Measurements from ENCODE around the gene DENND5A.
"Not testable (repeated sequence)": the region's sequence is repeated elsewhere in the genome, so short reads cannot be mapped to it uniquely, and the experiment has no call there.

Gene DENND5A

DNA sequence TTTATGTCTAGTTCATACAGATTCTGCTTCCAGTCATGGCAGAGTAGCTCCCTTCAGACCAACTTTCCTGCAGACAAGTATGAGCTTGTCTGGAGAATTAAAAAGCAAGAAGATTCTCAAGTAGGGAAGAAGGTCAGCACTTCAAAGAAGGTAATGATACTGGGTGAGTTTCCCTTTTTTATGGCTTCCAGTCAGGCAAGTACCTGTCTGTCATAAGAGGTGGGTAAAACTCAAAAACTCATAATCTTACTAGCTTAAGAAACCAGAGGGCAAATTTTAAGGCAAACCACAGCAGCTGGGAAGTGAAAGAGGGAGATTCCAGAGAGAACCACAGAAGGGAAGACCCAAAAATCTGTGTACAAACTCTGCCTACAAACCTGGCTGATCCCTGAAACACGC lies 54.2 kb downstream of the DENND5A start:
- ATAC-seq = peak; percentile 22 to 44

DNA sequence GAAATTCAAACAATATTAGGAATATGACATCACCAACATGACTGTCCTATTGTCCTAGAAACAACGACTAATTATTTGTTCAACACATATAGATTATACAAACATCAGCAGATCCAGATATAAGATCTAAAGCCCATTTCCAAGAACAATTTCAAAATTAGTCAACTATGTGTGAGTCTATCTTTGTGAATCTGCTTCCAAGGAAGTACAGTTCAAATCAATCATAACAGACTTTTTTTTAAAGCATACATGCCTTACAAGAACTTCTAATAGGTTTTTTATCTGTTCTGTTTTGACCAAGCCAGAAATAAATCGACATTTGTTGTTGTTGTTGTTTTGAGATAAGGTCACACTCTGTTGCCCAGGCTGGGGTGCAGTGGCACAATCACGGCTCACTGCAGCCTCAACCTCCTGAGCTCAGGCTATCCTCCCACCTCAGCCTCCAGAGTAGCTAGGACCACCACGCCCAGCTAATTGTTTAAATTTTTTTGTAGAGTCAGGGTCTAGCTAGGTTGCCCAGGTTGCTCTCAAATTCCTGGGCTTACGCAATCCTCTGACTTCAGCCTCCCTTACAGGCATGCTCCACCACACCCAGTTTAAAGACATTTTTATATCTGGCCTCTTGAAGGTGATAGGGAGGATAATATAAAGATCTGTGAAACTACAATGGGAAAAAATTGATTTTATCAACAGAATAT lies 54.8 kb downstream of the DENND5A start:
- ATAC-seq = peak; percentile 30 to 42

DNA sequence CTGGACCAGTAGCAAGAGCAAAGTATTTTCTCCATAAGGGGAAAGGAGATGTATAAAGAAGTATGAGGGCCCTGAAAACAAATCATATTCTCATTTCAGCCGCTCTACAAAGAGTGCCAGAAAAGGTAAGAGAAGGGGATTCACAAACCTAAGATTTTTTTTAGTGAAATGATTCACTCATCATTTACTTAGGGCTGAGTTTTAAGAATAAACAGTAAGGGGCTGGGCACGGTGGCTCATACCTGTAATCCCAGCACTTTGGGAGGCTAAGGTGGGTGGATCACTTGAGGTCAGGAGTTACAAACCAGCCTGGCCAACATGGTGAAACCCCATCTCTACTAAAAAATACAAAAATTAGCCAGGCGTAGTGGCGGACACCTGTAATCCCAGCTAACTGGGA lies 55.5 kb downstream of the DENND5A start:
- peak; percentile 36 to 44 for ATAC-seq

DNA sequence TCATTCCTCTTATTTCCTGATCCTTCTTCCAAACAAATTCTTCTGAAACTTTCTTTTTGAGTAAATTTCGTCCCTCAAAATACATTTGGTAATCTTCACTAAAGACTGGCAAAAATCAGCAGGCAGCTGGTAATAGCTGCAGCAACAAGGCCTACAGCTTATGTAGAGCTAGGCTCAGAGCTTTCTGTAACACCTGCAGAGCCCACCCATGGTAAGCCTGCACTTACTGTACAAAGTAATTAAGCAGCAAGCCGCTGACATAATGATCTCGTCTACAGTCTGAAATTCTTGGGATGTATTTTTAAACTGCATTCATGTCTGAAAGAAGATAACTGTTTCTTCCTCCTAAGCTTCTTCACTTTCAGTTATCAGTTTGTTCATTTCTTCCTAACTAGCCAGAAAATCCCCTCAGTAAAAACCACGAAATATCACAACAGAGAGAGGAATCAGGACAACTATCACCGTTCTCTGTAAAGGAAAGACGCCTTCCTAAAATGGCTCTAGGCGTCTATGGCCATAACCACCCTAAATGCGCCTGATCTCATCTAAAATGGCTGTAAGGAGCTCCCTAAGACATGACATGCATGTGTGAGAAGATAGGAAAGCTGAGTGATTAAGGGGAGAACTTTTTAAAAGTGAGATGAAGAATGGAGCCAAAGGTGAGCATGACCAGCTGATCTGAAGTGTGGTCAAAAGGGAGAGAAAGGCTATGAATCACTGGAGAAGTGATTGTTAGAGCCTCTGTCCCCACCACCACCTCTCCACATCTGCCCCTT lies 56.2 kb downstream of the DENND5A start:
- peak in 1 of 2 donors; percentile 27 for ATAC-seq

DNA sequence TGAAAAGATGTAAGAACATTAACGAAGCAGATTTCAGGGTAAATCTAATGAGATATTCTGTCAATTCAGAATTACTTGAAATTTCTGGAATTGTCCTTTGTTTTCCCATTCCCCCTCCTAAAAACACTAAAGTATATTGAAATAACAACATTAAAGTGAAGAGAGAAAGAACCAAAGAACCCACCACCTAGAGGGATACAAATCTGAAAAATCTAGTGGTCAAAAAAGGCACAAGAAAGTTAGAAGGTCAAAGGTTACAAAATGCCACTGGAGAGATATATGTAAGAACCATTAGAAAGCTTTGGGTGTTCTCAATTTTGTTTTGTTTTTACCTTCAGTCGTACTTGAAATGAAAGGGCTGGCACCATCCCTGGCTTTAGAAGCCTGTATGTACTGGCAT lies 57.9 kb downstream of the DENND5A start:
- ATAC-seq = no peak

DNA sequence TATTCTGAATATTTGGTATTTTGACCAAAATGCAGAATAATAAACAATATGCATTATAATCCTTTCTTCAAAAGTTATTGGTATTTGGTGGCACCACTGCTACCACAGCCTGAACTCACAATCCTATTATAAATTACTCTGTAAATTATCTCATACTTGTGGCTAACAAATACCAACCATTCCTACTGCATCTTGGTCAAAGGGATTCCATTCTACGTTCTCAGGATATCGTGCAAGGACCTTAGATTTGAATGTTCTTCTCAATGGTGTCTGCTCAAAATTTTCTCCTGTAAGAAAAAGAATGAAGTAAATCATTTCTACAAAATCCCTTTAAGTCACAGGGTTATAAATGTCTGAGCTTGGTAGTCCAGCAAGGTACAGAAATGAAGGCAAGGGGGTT lies 58.7 kb downstream of the DENND5A start:
- ATAC-seq = no peak

DNA sequence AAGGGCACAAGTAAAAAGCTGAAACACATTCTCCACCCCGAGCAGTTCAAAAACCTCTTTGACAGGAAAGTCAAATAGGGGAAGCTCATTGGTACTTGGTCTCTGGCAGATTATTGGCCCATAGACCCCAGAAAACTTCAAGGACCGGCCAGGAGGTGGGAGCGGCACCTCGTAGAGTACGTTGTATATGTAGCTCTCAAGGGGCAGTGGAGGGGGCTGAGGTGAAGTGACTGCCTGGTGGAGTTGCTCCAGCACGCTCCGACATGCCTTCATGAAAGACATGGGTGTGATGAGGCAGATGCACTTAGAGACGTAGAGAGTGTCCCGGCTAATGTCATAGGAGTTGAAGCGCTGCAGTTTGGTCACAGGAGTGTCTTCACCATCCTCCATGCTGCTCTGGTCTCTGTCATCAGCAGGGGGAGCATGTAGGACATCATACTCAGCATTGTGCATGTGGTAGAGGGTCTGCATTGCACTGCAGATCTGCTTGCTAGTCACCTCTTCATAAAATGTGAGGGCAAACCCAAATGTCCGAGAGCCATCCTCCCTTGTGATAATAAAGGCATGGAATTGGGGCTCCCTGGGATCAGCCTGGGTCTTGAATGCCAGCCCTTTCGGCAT lies 61.3 kb downstream of the DENND5A start:
- no peak for ATAC-seq

DNA sequence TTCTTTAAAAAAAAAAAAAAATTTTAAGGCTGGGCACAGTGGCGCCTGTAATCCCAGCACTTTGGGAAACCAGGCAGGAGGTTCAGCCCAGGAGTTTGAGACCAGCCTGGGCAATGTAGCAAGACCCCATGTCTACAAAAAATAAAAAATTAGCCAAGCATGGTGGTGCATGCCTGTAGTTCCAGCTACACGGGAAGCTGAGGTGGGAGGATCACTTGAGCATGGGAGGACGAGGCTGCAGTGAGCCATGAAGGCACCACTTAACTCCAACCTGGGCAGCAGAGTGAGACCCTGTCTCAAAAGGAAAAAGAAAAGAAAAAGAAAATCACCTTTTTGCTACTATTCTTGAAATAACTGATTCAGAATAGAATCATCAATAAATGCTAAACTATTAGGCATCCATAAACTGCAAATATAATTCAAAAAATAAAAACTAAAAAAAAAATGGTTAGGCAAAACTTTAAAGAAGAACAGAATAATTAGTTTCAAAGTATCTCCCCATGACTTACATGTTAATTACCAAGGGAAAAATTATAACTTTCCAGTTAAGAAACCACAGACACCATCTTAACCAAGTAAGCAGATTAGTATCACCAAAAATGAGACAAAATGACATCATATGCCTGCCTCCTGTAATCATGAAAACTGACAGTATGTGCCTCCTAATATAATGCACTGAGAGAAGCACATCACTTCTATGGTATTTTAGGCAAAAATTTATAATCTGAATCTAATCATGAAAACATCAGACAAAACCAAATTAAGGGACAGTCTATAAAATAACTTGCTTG lies 63.6 kb downstream of the DENND5A start:
- peak; percentile 35 to 84 for ATAC-seq

DNA sequence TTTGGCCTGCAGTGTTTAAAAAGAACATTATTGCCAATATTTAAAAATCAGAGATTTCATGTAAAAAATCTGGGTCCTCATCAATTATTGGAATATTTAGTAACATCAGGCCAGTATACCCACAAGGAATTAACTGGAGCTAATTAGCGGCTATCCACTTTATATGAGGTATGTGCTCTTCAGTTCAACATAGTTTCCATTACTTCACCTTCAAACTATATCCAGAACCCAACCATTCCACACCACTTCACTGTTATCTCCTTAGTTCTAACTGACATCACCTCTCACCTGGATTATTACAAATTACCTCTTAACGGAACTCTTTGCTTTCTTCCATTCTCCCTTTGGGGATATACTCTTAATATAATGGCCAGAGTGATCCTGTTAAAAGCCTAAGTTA lies 64.7 kb downstream of the DENND5A start:
- ATAC-seq = no peak

DNA sequence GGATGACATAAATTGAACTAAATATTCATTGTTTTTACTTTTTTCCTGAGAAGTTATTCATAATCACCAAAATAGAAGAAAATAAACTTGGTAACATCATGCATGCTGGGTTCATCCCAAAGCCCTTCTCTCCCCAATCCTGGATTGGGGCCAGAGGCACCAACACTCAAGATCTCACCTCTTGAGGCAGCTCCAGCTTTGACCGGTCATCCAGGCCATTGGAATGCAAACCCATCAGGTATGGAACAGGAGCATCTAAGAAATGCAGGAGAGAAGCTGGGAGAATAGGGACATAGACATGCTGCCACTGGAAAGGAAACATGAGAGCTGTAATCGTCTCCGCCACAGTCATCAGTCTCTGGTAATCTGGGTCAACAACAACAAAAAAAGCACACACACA lies 71.8 kb downstream of the DENND5A start:
- no peak for ATAC-seq

DNA sequence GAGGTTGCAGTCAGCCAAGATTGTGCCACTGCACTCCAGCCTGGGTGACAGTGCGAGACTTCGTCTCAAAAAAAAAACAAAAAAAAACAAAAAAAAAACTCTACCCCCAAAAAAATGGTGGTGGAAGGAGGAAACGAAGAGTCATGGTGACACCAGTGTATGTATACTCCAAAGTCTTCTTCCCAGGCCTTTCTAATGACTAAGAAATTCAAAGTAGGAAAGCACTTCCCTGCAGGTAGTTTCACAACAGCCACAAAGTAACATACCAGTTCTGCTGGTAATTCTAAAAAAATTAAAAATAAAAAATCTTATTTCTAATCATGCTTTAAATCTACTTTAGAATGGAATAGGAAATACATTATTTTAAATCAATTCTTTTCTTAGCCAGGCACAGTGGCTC lies 72.6 kb downstream of the DENND5A start:
- ATAC-seq = no peak

DNA sequence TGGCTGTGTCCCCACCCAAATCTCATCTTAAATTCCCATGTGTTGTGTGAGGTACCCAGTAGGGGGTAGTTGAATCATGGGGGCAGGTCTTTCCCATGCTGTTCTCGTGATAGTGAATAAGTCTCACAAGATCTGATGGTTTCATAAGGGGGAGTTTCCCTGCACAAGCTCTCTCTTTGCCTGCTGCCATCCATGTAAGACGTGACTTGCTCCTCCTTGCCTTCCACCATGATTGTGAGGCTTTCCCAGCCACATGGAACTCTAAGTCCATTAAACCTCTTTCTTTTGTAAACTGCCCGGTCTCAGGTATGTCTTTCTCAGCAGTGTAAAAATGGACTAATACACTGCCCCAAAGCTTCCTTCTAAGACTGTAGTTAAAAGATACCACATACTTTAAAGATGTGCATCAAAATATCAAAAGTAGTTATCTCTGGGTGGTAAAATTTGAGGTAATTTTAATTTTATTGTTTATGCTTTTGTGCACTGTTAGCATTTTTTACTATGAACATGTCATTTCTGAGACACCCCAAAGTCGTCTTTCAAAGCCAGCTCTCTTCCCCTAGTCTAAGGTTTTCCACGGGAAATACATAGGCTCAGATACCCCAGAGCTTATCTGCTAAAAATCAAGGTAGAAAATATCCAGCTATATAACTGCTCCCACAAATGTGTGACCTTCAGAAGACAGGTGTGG lies 74.7 kb downstream of the DENND5A start:
- ATAC-seq = not testable (repeated sequence)

DNA sequence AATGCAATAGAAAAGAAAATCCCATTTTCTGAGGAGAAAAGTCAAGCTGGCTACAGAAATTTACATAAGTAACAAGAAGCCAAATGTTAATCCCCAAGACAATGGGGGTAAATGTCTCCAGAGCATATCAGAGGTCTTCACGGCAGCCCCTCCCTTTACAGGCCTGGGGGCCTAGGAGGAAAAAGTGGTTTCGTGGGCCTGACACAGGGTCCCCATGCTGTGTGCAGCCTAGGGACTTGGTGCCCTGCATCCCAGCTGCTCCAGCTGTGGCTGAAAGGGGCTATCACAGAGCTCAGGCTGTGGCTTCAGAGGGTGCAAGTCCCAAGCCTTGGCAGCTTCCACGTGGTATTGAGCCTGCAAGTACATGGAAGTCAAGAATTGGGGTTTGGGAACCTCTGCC lies 76.3 kb downstream of the DENND5A start:
- ATAC-seq = not testable (repeated sequence)

DNA sequence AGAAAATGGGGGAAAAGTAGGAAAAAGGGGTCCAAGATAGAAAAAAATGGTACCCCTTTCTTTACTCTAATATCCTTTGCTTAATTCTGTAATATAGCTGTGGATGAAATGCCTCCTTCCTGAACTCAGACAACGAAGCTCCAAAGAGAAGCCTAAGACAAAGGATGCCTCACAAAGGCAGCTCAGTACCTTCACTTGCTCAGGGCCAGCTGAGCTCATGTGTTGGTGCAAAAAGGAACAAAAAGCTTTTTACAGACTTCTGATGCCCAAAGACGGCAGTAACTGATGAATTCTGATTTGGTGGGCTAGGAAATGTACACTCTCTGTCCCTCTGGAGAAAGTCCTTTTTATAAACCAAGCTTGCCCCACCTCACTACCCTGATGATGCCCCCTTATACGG lies 77.5 kb downstream of the DENND5A start:
- no peak for ATAC-seq

DNA sequence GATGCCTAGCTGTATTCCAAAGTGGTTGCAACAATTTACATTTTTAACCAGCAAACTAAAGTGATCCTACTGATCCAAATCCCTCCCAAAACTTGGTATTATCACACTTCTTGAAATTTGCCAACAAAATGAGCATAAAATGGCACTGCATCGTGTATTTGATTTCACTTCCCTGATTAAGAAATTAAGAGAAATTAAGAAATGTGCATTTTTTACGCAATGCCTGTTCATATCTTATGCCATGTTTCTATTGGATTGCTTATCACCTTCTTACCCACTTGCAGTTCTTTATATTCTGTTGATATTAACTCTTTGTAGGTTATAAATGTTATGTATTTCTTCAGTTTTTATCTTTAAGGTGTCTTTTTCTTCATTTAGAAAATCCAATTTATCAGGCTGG lies 80.6 kb downstream of the DENND5A start:
- no peak for ATAC-seq

DNA sequence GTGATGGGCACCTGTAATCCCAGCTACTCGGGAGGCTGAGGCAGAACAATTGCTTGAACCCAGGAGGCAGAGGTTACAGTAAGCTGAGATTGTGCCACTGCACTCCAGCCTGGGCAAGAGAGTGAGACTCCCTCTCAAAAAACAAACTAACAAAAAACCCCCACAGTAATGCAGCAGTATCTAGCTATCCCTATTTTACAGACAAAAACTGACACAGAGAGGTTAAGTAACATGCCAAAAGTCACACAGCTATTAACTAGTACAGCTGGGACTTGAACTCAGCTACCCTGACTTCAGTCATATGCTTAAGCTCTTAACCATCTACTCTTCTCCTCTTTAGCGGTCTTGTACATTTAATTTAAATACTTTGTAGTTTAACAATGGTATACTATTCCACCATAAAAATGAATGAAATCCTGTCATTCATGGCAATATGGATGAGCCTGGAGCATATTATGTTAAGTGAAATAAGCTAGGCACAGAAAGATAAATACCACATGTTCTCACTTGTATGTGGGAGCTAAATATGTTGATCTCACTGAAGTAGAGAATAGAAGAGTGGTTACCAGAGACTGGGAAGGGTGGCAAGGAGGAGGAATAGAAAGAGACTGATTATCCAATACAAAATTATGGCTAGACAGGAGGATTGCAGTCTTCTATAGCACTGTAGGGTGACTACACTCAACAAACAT lies 82.8 kb downstream of the DENND5A start:
- ATAC-seq = no peak

DNA sequence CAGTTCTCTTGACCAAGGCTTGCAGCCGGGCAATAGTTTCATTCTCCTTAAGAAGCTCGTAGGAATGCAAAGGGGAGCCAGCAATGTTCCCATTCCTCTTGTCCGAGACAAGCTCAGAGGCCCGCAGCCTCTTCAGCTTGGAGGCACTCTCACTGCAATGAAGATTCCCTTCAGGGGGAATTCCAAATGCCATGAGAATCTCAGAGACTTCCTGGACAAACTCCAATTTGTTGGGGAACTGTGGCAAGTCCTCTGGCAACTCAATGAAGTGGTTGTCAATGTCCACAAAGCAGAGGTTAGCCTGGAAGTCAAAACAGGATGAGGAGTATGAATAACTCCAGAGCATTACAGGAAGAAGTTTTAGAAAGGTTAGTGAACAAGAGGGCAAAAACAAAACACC lies 84.4 kb downstream of the DENND5A start:
- ATAC-seq = no peak

DNA sequence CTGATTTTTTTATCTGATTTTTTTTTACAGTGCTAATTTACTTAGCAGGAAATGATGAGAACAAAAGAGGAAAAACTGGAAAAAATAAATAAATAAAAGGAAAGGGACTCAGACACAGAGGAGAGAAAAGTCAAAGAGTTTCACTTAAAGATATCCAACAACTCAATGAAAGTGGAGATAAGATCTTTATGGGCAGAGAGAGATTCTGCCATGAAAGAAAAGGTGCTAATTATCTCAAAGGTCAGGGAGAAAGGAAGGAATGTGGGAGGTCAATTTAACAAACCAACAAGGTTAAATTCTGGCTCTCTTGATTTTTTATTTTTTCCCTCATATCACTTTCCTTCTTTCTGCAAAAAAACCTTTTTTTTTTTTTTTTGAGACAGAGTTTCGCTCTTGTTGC lies 86.0 kb downstream of the DENND5A start:
- no peak for ATAC-seq

DNA sequence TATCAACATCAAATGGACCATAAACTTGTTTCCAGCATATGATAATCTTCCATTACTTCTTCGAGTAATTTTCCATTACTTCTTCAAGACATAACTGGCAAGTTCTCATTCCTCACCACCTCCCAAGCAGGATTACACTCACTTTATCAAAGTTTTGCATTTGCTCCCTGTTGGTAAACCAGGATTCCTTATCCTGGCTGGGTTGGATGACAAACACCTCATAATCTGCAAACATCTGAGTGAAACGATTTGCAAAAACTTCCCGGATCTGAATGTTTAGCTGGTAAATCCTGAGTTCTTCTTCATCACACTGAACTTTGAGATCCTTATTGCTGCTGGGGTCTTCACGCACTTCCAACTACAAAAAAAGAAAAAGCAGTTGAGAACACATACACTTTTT lies 86.4 kb downstream of the DENND5A start:
- no peak for ATAC-seq

DNA sequence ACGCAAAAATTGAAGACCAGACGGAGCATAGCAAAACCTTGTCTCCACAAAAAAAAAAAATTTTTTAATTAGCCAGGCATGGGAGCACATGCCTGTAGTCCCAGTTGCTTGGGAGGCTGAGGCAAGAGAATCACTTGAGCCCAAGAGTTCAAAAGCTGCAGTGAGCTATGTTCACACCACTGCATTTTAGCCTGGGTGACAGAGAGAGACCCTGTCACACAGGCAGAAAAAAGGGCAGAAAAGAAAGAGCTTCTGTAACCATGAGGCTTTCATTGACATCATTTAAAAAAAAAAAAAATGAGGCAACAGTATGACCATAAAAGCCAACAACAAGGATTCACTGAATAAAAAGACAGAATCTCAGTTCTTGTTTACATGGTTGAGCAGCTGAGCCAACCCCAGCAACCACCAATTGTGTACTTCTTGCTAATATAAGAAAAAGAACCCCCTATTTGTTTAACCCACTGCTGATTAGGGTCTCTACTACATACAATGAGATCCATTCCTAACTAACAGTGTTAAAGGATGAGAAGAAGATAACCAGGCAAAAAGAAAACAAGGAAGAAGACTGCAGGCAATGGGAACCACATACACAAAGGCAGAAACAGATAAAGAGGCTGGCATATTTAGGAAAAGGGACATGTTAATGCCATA lies 87.6 kb downstream of the DENND5A start:
- ATAC-seq = no peak

DNA sequence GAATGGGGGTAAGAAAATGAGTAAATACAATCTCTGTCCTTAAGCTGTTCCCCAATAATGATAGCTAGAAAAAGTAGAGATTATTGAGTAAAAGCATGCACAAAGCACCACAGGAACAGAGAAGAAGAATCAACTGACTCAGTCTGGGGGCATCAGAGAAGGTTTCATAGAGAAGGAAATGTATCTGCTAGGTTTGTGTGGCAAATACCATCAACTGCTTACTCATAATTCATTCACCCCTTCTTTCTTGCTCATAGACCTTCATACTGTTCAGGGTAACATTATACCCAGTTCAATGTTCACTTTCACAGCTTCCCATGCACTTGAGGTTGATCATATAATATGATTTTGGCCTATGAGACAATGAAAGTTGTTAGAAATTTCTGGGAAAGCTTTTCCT lies 88.6 kb downstream of the DENND5A start:
- peak in 1 of 2 donors; percentile 59 for ATAC-seq

Measured in activated CD4-positive, CD25-positive, alpha-beta regulatory T cell treated with anti-CD3 and anti-CD28 coated beads, Interleukin-2, amount 50 U/mL, for 24 hours (primary cell).